ENCODE data around the gene FMN2. TPM values are rescaled to one million over a fixed set of nuclear protein-coding genes. Genes with fewer than 3 reads are reported as not detected.

The FMN2 gene
- total RNA-seq, 1 donor from 2014 or later: 150 TPM

- H3K27me3 Mint-ChIP-seq (ENCODE audit: unreplicated experiment): peaks cover 3% of the 10 kb centered on the region
- H3K4me1 Mint-ChIP-seq (ENCODE audit: low read depth, unreplicated experiment): peaks cover 14% of the 10 kb centered on the region
- H3K4me3 Mint-ChIP-seq (ENCODE audit: unreplicated experiment): no peak overlapping the region
Observed at GRCh38 chr1:240306673-240307072, 215.0 kb downstream of the FMN2 start.

GRCh38 chr1:240308096-240308495, 216.4 kb downstream of the FMN2 start:
- TF ChIP-seq CTCF (IDR thresholded peaks at IDR 0.05; ENCODE audit: partially characterized antibody, unreplicated experiment): no peak
- no peak overlapping the region for H3K27ac Mint-ChIP-seq (ENCODE audit: unreplicated experiment)
- no peak for DNase-seq
- H3K27me3 Mint-ChIP-seq (ENCODE audit: unreplicated experiment): peaks cover 3% of the 10 kb centered on the region
- peaks cover 2% of the 10 kb centered on the region for H3K9me3 Mint-ChIP-seq (ENCODE audit: unreplicated experiment)
- peaks cover 17% of the 10 kb centered on the region for H3K4me1 Mint-ChIP-seq (ENCODE audit: low read depth, unreplicated experiment)
- peaks cover 14% of the 10 kb centered on the region for H3K36me3 Mint-ChIP-seq (ENCODE audit: unreplicated experiment)
- no peak overlapping the region for H3K4me3 Mint-ChIP-seq (ENCODE audit: unreplicated experiment)

More at GRCh38 chr1:240306673-240307072, 215.0 kb downstream of the FMN2 start:
- H3K9me3 Mint-ChIP-seq (ENCODE audit: unreplicated experiment): peaks cover 2% of the 10 kb centered on the region
- H3K36me3 Mint-ChIP-seq (ENCODE audit: unreplicated experiment): peaks cover 14% of the 10 kb centered on the region
- no peak for DNase-seq
- no peak overlapping the region for H3K27ac Mint-ChIP-seq (ENCODE audit: unreplicated experiment)
- TF ChIP-seq CTCF (IDR thresholded peaks at IDR 0.05; ENCODE audit: partially characterized antibody, unreplicated experiment): no peak

GRCh38 chr1:240309769-240310168, 218.1 kb downstream of the FMN2 start:
- H3K9me3 Mint-ChIP-seq (ENCODE audit: unreplicated experiment): peaks cover 2% of the 10 kb centered on the region
- DNase-seq: no peak
- H3K27ac Mint-ChIP-seq (ENCODE audit: unreplicated experiment): no peak overlapping the region
- peaks cover 3% of the 10 kb centered on the region for H3K27me3 Mint-ChIP-seq (ENCODE audit: unreplicated experiment)
- H3K36me3 Mint-ChIP-seq (ENCODE audit: unreplicated experiment): peaks cover 14% of the 10 kb centered on the region
- no peak for TF ChIP-seq CTCF (IDR thresholded peaks at IDR 0.05; ENCODE audit: partially characterized antibody, unreplicated experiment)
- H3K4me3 Mint-ChIP-seq (ENCODE audit: unreplicated experiment): no peak overlapping the region
- peaks cover 11% of the 10 kb centered on the region for H3K4me1 Mint-ChIP-seq (ENCODE audit: low read depth, unreplicated experiment)

- peaks cover 2% of the 10 kb centered on the region for H3K9me3 Mint-ChIP-seq (ENCODE audit: unreplicated experiment)
- no peak overlapping the region for H3K27ac Mint-ChIP-seq (ENCODE audit: unreplicated experiment)
- TF ChIP-seq CTCF (IDR thresholded peaks at IDR 0.05; ENCODE audit: partially characterized antibody, unreplicated experiment): no peak
- DNase-seq: no peak
- peaks cover 11% of the 10 kb centered on the region for H3K4me1 Mint-ChIP-seq (ENCODE audit: low read depth, unreplicated experiment)
- H3K36me3 Mint-ChIP-seq (ENCODE audit: unreplicated experiment): peaks cover 14% of the 10 kb centered on the region
- H3K4me3 Mint-ChIP-seq (ENCODE audit: unreplicated experiment): no peak overlapping the region
- H3K27me3 Mint-ChIP-seq (ENCODE audit: unreplicated experiment): peaks cover 3% of the 10 kb centered on the region
Observed at GRCh38 chr1:240310226-240310925, 218.7 kb downstream of the FMN2 start.

- Mint-ChIP-seq H3K27me3 (ENCODE audit: unreplicated experiment) (no peaks in the 10 kb centered on the region), H3K36me3 (ENCODE audit: unreplicated experiment) (peaks cover 3% of the 10 kb centered on the region), H3K4me1 (ENCODE audit: low read depth, unreplicated experiment) (peaks cover 16% of the 10 kb centered on the region), H3K4me3 (ENCODE audit: unreplicated experiment) (no peak overlapping the region), H3K27ac (ENCODE audit: unreplicated experiment) (no peak overlapping the region), H3K9me3 (ENCODE audit: unreplicated experiment) (peaks cover 6% of the 10 kb centered on the region)
- DNase-seq: no peak
- TF ChIP-seq CTCF (IDR thresholded peaks at IDR 0.05; ENCODE audit: partially characterized antibody, unreplicated experiment): no peak
Observed at GRCh38 chr1:240312872-240313271, 221.2 kb downstream of the FMN2 start.
